ENCODE data around the gene ATP8A2.

Gene ATP8A2

DNA sequence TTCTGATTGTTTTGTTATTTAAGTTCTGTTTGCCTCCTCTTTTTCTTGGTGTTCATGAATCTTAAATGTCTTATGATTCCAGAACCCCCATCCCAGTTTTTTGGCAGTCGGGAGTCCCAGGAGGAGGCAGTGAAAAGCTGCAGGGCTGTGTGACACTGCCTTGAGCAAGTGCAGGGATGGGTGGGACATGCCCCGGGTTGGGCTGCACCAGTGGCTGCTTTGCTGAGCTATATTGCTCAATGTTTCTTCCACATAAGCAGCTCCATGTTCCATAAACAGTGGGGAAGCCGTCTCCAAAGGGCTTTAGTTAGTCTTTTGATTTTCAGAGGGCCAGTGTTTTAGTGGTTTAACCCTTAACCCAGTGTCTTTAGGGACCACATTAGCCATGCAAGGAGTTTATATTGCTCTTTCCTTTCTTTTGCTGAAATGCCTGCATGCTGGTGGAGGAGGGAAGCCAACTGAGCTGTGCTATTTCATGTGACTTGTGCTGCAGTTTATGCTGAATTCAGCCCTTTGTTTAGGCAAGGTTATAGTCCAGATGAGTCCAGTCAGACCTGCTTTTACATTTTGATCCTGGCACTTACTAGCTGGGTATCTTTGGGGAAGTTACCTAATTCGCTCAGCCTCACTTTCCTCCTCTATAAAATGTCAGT, 13.1 kb downstream of the ATP8A2 start:
- DNase-seq (ENCODE audit: low read depth), result no peak

DNA sequence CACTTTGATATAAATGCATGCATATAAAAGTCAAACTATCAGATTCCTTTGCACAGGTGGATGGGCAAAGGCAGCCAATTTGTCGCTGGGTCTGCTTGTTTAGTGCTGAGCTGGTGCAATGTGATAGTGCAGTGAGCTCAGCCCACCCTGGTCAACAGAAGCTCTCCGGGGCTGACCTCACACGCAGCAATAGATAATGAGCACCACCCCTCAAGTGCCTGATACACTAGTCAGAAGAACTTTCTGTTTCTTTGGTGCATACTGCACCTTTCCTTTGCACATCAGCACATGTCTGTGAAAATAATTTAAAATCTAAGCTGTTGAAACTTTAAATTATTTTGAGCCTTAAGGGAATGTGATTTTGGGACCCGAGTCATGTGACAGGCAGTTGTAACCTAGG, 20.2 kb downstream of the ATP8A2 start:
- DNase-seq (ENCODE audit: low read depth), result no peak

DNA sequence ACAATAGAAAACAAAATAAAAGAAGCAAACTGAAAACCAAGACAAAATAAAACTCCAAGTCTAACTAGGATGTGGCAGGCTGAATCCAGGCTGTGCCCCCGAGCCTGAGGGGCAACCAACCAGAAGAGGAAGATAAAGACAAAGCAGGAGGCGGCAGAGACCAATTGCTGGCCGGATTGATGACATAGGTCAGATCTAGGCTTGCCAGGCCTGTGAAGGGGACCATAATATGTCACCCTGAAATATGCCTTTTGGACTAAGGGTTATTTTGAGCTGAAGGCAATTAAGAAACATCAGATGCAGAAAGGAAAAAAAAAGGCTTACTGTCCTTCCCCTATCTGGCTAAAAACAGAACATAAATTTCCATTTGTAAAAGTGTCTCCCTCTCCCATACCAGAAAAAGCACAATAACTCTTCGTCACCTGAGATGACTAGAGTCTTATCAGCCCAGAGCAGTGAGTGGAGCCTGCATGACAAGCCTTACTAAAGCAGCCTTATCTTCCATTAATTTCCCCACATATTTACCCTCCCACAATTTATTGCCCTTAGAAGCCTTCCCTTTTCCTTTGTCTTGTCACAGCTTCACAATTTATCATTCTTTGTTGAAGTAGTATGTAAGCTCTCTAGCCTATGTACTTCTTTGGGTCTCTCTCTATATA, 22.8 kb downstream of the ATP8A2 start:
- no peak for DNase-seq (ENCODE audit: low read depth)

GRCh38 chr13:25397763-25398162, 26.0 kb downstream of the ATP8A2 start:
- no peak for DNase-seq (ENCODE audit: low read depth)

DNA sequence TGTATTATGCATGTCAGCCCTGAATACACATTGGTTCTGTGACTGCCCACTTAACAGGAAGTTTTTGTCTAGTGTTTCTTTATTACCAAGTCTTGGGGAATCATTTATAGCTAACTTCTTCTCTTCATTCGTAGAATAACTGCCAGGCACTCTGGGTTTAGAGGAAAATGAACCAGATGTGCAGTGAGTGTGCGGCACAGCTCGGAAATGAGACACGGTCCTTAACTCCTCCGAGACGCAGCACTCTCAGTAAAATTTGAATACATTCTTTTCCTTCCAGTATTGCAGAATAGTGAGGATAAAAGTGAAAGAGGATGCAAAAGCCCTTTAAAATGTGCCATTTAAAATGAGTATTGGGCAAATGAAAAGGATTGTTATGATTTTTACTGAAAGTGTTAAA, 29.2 kb downstream of the ATP8A2 start:
- no peak for DNase-seq (ENCODE audit: low read depth)

DNA sequence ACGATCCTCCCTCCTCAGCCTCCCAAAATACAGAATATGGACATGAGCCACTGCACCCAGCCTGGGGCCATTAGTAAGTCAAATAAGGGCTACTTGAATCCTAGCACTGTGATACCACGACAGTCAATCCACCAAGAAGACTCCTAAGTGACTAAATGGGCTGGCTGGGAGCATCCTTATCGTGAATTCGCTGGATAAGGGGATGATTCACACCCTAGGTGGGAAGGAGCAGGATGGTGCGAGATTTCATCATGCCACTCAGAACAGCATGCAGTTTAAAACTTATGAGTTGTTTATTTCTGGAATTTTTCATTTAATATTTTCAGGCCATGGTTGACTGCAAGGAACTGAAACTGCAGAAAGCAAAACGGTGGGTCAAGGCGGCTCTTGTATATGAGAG, 30.2 kb downstream of the ATP8A2 start:
- no peak for DNase-seq (ENCODE audit: low read depth)

DNA sequence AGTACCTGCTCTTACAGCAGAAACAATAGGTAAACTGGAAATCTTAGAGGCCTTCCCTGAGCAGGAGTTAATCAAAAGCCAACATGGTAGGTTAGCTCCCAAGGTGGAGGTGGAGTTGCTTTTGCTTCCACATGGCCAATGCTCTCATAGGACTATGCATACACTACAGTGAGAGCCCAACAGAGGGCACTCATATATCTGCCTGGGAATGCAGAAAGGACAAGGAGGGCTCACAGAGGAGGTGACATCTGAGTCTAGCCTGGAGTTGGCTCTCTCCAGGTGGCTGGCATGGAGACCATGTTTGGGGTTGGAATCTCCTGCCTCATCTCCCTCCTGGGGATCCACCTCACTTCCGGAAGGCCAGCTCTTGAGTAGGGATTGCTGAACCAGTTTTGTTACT, 34.6 kb downstream of the ATP8A2 start:
- DNase-seq (ENCODE audit: low read depth), result no peak

GRCh38 chr13:25409938-25410337, 38.2 kb downstream of the ATP8A2 start:
- DNase-seq (ENCODE audit: low read depth), result no peak

DNA sequence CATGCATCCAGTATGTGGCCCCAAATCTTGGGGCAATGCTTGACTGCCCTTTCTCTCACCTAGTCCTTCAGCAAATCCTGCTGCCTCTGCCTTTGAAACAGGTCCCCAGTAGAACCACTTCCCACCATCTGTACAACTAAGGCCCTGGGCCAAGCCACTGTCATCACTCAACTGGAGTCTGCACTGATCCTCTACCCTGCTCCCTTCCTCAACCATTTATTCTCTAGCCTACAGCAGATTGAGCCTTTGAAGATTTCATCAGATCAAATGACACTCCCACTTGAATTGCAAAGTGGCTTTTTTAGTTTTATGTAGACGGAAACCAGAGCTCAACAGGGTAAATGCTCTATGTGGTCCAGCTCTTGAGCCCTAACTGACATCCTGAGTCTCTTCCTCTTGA, 43.5 kb downstream of the ATP8A2 start:
- no peak for DNase-seq (ENCODE audit: low read depth)

GRCh38 chr13:25417535-25417934, 45.8 kb downstream of the ATP8A2 start:
- no peak for DNase-seq (ENCODE audit: low read depth)

GRCh38 chr13:25420161-25420560, 48.4 kb downstream of the ATP8A2 start:
- DNase-seq (ENCODE audit: low read depth), result no peak

GRCh38 chr13:25421612-25422011, 49.8 kb downstream of the ATP8A2 start:
- no peak for DNase-seq (ENCODE audit: low read depth)

GRCh38 chr13:25422153-25422552, 50.4 kb downstream of the ATP8A2 start:
- no peak for DNase-seq (ENCODE audit: low read depth)

DNA sequence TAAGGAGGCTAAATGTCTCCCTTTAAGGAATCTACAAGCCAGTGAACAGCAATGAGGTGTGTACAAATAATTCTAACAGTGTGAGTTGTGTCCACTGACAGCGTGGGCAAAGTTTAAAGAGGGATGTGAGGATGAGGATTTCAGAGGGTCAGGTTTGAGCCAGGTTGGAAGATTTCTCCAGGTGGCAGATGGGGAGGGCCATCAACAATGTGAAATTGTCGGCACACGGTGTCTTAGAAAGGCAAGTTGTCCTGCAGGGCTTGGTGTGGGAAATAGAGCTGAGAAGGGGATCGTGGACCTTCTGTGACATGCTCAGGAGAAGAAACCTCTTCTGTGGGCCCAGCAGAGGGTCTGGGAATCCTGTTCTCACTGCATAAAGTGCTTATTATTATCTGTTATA, 52.1 kb downstream of the ATP8A2 start:
- DNase-seq (ENCODE audit: low read depth), result no peak

DNA sequence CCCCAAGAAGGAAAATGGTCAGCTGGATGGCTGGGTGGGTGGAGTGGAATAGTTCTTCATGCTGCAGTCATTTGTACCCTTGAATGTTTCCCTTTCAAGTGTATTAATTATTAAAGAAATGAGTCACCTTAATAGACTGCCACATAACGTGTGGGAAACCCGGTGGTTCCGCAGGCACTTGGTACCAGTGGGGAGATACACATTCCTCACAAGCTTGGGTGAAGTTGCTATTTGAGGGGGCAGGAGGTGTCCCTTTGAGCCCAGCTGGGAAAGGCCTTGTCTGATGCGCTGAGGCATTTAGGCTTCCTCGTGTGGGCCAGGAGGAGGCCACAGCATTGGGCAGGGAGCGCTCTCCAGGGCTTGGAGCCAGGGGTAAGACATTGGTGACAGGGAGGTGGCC, 57.7 kb downstream of the ATP8A2 start:
- DNase-seq (ENCODE audit: low read depth), result no peak

DNA sequence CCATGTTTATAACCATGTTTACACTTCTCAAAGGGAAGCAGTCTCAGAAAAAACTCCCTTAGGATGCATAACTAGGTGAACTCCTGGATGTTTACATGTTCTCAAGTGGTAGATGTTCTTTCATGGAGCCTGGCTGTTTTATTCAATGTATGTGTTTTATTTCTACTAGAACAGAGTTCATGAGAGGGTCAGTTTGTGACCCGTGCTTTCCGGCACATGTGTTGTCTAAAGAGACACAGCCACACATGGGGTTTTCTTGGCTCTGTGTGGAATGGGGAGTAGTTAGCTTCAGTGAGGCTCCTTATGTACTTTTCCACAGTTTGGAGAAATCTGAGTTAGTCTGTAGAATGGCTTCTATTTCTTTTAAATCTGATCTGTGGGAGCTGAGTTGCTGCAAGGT, 60.9 kb downstream of the ATP8A2 start:
- DNase-seq (ENCODE audit: low read depth), result no peak

DNA sequence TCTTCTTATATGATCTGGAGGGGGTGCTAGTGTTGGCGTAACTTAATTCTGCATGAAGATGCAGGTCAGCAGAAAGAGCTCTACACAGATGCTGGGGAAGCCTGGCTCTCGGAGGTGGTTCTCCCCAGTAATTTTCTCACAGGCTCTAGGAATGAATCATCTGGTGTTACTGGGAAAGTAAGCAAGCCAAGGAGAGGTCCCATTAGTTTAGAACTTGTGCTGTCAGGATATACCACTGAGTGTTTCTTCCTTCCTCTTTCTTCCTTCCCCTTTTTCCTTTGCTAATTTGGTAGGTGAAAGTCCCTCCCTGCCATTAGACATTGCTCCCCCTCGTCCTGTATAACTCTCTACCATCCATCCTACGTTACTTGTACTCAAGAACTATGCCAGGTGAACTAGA, 68.3 kb downstream of the ATP8A2 start:
- no peak for DNase-seq (ENCODE audit: low read depth)

DNA sequence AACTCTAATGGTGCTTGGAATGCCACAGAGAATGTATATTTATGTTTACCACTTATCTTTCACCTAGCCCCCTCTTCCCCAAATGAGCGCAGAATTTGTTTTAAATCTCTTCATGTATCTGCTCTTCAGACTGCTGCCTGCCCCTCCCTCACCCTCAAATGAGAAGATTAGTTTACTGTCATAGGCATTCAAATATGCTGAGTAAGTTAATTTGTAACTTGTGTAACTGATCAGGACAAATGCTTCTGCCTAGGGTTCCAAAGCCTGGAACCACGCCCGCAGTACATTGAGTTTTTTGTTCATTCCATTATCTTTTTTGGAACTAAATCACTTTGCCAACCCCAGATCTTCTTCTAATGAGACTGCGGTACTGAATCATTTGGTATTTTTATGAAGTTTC, 74.5 kb downstream of the ATP8A2 start:
- no peak for DNase-seq (ENCODE audit: low read depth)

DNA sequence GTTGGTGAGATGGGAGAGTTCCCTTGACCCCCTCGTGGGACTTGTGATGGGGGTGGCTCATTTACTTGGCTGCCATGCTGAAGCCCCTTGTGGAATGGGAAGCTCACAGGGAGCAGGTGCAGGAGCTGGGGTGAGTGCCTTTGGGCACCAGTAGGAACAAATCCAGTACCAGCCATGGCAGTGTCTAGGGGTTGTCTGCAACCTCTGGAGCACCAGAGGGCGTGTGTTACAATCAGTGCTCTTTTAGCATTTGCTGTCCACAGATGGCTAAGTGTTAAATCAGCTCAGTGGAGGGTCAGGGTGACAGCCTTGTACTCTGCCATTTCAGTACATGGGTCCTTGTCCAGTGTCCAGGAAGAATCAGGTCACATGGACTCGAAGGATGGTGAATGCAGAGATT, 75.6 kb downstream of the ATP8A2 start:
- no peak for DNase-seq (ENCODE audit: low read depth)

- no peak for DNase-seq (ENCODE audit: low read depth)
Measured at GRCh38 chr13:25453850-25454365, 82.1 kb downstream of the ATP8A2 start.

GRCh38 chr13:25455146-25455545, 83.4 kb downstream of the ATP8A2 start:
- DNase-seq (ENCODE audit: low read depth), result no peak

GRCh38 chr13:25457566-25457965, 85.8 kb downstream of the ATP8A2 start:
- DNase-seq (ENCODE audit: low read depth), result no peak

- no peak for DNase-seq (ENCODE audit: low read depth)
Measured at GRCh38 chr13:25462301-25463125, 90.7 kb downstream of the ATP8A2 start.

Measured in GM04504 (cell line).